SK-N-SH (cell line): ENCODE measurements around the gene DBX1. TPM values are rescaled to one million over a fixed set of nuclear protein-coding genes. Genes with fewer than 3 reads are reported as not detected.

ENCODE experiments used
- CTCF ChIA-PET: fragments of 300-600, 350-600 bp; formaldehyde crosslinking; extraction: SDS; loops from one replicate; lab custom pipeline; 2021; lab: Yijun Ruan, JAX
- POLR2A ChIA-PET: fragments of 350-600 bp; sonication (Branson Sonifier 250); formaldehyde crosslinking; extraction: SDS; loops from one replicate; lab custom pipeline; 2020; ENCODE audit warnings: antibody characterized with exemption, inconsistent platforms; lab: Yijun Ruan, JAX
- DNase-seq: peaks from one replicate; pipeline ENCODE4 v3.0.0; 2012
- H2AFZ ChIP-seq: fragments of 200-600 bp; sonication (generic); 2 replicates; pipeline ENCODE4 v1.8.1; 2016; ENCODE audit warnings: antibody characterized with exemption, mild to moderate bottlenecking, low read depth
- H3F3A ChIP-seq: fragments of 200-600 bp; sonication (generic); replicated peaks from 2 replicates; pipeline ENCODE3; 2016; ENCODE audit warnings: antibody characterized with exemption, mild to moderate bottlenecking; ENCODE audit not compliant: insufficient read depth
- H3K27ac ChIP-seq, 2 experiments: fragments of 200-500 bp in 1 of 2; fragments of 200-600 bp in 1 of 2; sonication (Bioruptor generic) in 1 of 2; sonication (generic), shearing (Covaris generic) in 1 of 2; 2 replicates each; pipeline versions ENCODE4 v1.5.1 to v1.6.1; 2014 to 2016; ENCODE audit warnings: low read depth in 2 of 2, inconsistent platforms in 1 of 2, low read length in 1 of 2, mild to moderate bottlenecking in 1 of 2, mixed read lengths in 1 of 2
- H3K27me3 ChIP-seq: fragments of 200-600 bp; sonication (generic), shearing (Covaris generic); 2 replicates; pipeline ENCODE4 v1.6.1; 2016; ENCODE audit warnings: mixed run types; ENCODE audit not compliant: insufficient read depth
- H3K36me3 ChIP-seq, 2 experiments: fragments of 200-500 bp in 1 of 2; fragments of 200-600 bp in 1 of 2; sonication (Bioruptor generic) in 1 of 2; sonication (generic) in 1 of 2; replicated peaks in 1 of 2; 2 replicates each; pipeline versions ENCODE3 to v1.5.1; 2014 to 2016; ENCODE audit warnings: low read length in 1 of 2, mild to moderate bottlenecking in 1 of 2; ENCODE audit not compliant: insufficient read depth in 2 of 2, control insufficient read depth in 1 of 2
- H3K4me1 ChIP-seq, 2 experiments: fragments of 200-500 bp in 1 of 2; fragments of 200-600 bp in 1 of 2; sonication (Bioruptor generic) in 1 of 2; sonication (generic), shearing (Covaris generic) in 1 of 2; 2 replicates each; pipeline versions ENCODE4 v1.5.1 to v1.6.1; 2014 to 2016; ENCODE audit warnings: low read depth in 1 of 2, low read length in 1 of 2, mixed run types in 1 of 2; ENCODE audit not compliant: insufficient read depth in 2 of 2, control insufficient read depth in 1 of 2
- H3K4me2 ChIP-seq: fragments of 200-600 bp; sonication (generic), shearing (Covaris generic); 2 replicates; pipeline ENCODE4 v1.6.1; 2017; ENCODE audit warnings: mixed run types
- H3K4me3 ChIP-seq, 2 experiments: fragments of 200-500 bp in 1 of 2; fragments of 200-600 bp in 1 of 2; sonication (Bioruptor generic) in 1 of 2; sonication (generic), shearing (Covaris generic) in 1 of 2; 2 replicates each; pipeline versions ENCODE4 v1.5.1 to v1.8.1; 2014 to 2016; ENCODE audit warnings: low read depth in 2 of 2, inconsistent platforms in 1 of 2, low read length in 1 of 2, mild to moderate bottlenecking in 1 of 2, mixed read lengths in 1 of 2, moderate library complexity in 1 of 2
- H3K79me2 ChIP-seq: fragments of 200-600 bp; sonication (generic); 2 replicates; pipeline ENCODE4 v1.8.1; 2017; ENCODE audit warnings: mild to moderate bottlenecking; ENCODE audit not compliant: insufficient read depth
- H3K9ac ChIP-seq: fragments of 200-600 bp; sonication (generic); 2 replicates; pipeline ENCODE4 v1.6.1; 2017; ENCODE audit warnings: mixed run types
- H3K9me2 ChIP-seq: fragments of 200-600 bp; sonication (generic); 2 replicates; pipeline ENCODE4 v1.6.1; 2017; ENCODE audit warnings: mixed run types
- H3K9me3 ChIP-seq: fragments of 200-600 bp; sonication (generic); 2 replicates; pipeline ENCODE4 v1.6.1; 2017; ENCODE audit warnings: mixed run types, mild to moderate bottlenecking, moderate library complexity
- H4K20me1 ChIP-seq: fragments of 200-600 bp; sonication (generic); 2 replicates; pipeline ENCODE4 v1.6.1; 2017; ENCODE audit warnings: mild to moderate bottlenecking, mixed run types; ENCODE audit not compliant: insufficient read depth
- ELF1 ChIP-seq: IDR thresholded peaks from 2 replicates; pipeline ENCODE4 v1.4.0; 2012
- EP300 ChIP-seq, 2 experiments: IDR thresholded peaks; 2 replicates each; pipeline versions ENCODE4 v1.4.0 to v1.6.1; 2012; ENCODE audit warnings: borderline replicate concordance in 1 of 2, low read depth in 1 of 2, low read length in 1 of 2
- FOSL2 ChIP-seq: IDR thresholded peaks from 2 replicates; pipeline ENCODE4 v1.4.0; 2012; ENCODE audit warnings: low read depth, mild to moderate bottlenecking, moderate library complexity, borderline replicate concordance
- FOXJ3 ChIP-seq: sonication (generic); formaldehyde crosslinking; IDR thresholded peaks from 2 replicates; pipeline ENCODE4 v1.5.1; 2020; ENCODE audit warnings: mild to moderate bottlenecking, missing genetic modification reagents
- FOXM1 ChIP-seq: IDR thresholded peaks from 2 replicates; pipeline ENCODE4 v1.4.0; 2012; ENCODE audit warnings: low read depth, mild to moderate bottlenecking
- GATA2 ChIP-seq: sonication (generic); formaldehyde crosslinking; IDR thresholded peaks from 2 replicates; pipeline ENCODE4 v1.5.0; 2020; ENCODE audit warnings: mild to moderate bottlenecking, missing genetic modification reagents
- JUND ChIP-seq: IDR thresholded peaks from 2 replicates; pipeline ENCODE4 v1.4.0; 2012
- NFIC ChIP-seq: IDR thresholded peaks from 2 replicates; pipeline ENCODE4 v1.4.0; 2012; ENCODE audit warnings: borderline replicate concordance
- NRF1 ChIP-seq: IDR thresholded peaks from 2 replicates; pipeline ENCODE4 v1.6.1; 2012; ENCODE audit warnings: low read depth, mild to moderate bottlenecking, low read length
- PBX3 ChIP-seq: IDR thresholded peaks from 2 replicates; pipeline ENCODE4; 2012
- RFX5 ChIP-seq: IDR thresholded peaks from 2 replicates; pipeline ENCODE4 v1.6.1; 2012; ENCODE audit warnings: mild to moderate bottlenecking, improper control_type of control experiment, low read length
- TAF1 ChIP-seq: IDR thresholded peaks from 2 replicates; pipeline ENCODE4 v1.6.1; 2012; ENCODE audit warnings: low read depth, mild to moderate bottlenecking, low read length, moderate library complexity, borderline replicate concordance
- YY1 ChIP-seq: IDR thresholded peaks from 2 replicates; pipeline ENCODE4 v1.4.0; 2012; ENCODE audit warnings: low read depth, mild to moderate bottlenecking
- WGBS: methylation state at CpG from one replicate; pipeline ENCODE4 v1.1.6; 2017; ENCODE audit warnings: low lambda C conversion rate; 5-methylcytosine and 5-hydroxymethylcytosine counted together
- polyA plus RNA-seq, 3 experiments: library from polyadenylated mRNA; depleted of rRNA; stranded (reverse); fragments of >200 nt; gene quantifications; 2 replicates each; pipeline ENCODE4 v1.2.3, GENCODE V29; 2012
- TF ChIP-seq, protein P1 (sequence below): IDR thresholded peaks from 2 replicates; pipeline ENCODE4 v1.4.0; 2012; ENCODE audit warnings: low read depth, borderline replicate concordance
- TF ChIP-seq, protein P2 (sequence below): fragments of 150-350 bp; IDR thresholded peaks from 2 replicates; pipeline ENCODE4 v1.6.1; 2017; ENCODE audit warnings: antibody characterized with exemption, low read length, low read depth, borderline replicate concordance
- TF ChIP-seq, protein P3 (sequence below): fragments of 150-350 bp; IDR thresholded peaks from 2 replicates; pipeline ENCODE4 v1.6.1; 2016; ENCODE audit warnings: mild to moderate bottlenecking, low read depth, low read length

The DBX1 gene
- not detected in 2 replicates for polyA plus RNA-seq (2012; rRNA removed)
- polyA plus RNA-seq (2012; cell fraction: cytosol; rRNA removed), result not detected in 2 replicates
- not detected in 2 replicates for polyA plus RNA-seq (2012; cell fraction: nucleus; rRNA removed)

DNA sequence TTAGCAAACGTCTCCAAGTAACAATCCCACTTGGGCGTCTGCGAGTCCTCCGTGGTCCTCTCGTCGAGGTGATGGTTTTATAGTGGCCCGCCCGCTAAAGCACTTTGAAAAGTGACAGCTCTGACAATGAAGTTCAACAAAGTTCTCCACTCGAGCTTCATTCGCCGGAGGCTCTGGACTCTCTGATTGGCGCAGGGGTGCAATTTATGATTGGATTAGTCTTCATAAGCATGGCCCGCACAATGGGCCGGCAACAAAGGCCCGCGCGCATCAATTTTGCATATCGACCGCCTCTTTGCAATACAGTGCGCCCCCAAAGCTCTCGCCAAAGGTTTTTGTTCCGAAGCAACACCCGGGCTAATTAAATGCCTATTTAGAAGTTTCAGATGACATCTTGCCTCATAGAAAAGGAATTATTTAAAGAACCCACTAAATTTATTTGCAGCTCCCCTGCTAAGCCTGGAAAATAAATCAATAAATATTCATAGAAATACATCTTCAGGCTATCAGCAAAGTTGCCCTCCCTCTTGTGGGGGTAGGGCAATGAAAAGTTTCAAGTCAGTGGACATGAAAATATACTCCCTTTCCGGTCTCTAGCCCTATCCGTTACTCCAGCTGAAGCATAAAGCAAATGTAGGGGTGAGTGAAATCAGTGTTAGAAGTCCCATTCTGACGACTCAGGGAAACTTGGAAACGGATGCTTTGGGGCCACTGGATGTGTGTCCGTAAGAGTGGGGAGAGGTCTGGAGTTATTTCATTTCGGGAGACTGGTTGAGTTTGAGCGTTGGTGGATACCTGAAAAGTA, at the start of gene DBX1:
TSS of gene DBX1 (minus strand) at position 51 of the 805 bp plus-strand sequence. CDS start 151 bp downstream, outside the sequence.
- POLR2A ChIA-PET, result interaction anchor here (1.0 kb wide), 1 partner anchor 167 kb away, joined by 4 read pairs; no protein-coding TSS in a partner anchor
- Histone ChIP-seq H3K4me1 (peaks cover 0 to 16% of the 10 kb centered on the region in 2 experiments; a peak in 2 of 4 replicates), H3K27ac (no peak within 1 kb of the TSS), H4K20me1 (no peaks in the 10 kb centered on the region), H3K4me3 (peak within 1 kb of the TSS; percentile 21 to 32; a peak in 3 of 4 replicates), H3K27me3 (peaks cover 59% of the 10 kb centered on the region), H3K9ac (no peak within 1 kb of the TSS), H3K9me3 (no peaks in the 10 kb centered on the region), H3K9me2 (no peaks in the 10 kb centered on the region), H3K36me3 (no peaks in the 10 kb centered on the region), H3F3A (no peaks in the 10 kb centered on the region), H3K79me2 (no peaks in the 10 kb centered on the region), H2AFZ (no peak within 1 kb of the TSS), H3K4me2 (peak within 1 kb of the TSS; percentile 65; the same call in 1 of the 2 replicates)
- CTCF ChIA-PET, result interaction anchor here (0.7 to 4.6 kb wide), 10 partner anchors 12 to 449 kb away, joined by 3 to 38 read pairs (median 4); no protein-coding TSS in a partner anchor
- TF ChIP-seq, protein P1, sequence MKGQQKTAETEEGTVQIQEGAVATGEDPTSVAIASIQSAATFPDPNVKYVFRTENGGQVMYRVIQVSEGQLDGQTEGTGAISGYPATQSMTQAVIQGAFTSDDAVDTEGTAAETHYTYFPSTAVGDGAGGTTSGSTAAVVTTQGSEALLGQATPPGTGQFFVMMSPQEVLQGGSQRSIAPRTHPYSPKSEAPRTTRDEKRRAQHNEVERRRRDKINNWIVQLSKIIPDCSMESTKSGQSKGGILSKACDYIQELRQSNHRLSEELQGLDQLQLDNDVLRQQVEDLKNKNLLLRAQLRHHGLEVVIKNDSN, result no peak
- TF ChIP-seq GATA2 (no peak), FOXM1 (no peak), EP300 (IDR thresholded peaks at IDR 0.05; ENCODE audit: borderline replicate concordance in 1 of 2, low read depth in 1 of 2, low read length in 1 of 2) (no peak), PBX3 (no peak), FOXJ3 (CRISPR knock-in tag) (no peak), TAF1 (no peak), YY1 (no peak), FOSL2 (no peak), RFX5 (no peak), JUND (no peak), NRF1 (no peak), ELF1 (no peak), NFIC (no peak)
- TF ChIP-seq, protein P2, sequence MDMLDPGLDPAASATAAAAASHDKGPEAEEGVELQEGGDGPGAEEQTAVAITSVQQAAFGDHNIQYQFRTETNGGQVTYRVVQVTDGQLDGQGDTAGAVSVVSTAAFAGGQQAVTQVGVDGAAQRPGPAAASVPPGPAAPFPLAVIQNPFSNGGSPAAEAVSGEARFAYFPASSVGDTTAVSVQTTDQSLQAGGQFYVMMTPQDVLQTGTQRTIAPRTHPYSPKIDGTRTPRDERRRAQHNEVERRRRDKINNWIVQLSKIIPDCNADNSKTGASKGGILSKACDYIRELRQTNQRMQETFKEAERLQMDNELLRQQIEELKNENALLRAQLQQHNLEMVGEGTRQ, result no peak
- TF ChIP-seq, protein P3, sequence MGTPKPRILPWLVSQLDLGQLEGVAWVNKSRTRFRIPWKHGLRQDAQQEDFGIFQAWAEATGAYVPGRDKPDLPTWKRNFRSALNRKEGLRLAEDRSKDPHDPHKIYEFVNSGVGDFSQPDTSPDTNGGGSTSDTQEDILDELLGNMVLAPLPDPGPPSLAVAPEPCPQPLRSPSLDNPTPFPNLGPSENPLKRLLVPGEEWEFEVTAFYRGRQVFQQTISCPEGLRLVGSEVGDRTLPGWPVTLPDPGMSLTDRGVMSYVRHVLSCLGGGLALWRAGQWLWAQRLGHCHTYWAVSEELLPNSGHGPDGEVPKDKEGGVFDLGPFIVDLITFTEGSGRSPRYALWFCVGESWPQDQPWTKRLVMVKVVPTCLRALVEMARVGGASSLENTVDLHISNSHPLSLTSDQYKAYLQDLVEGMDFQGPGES, result no peak
- 49% methylated on average over 26 of the region's 30 CpGs for WGBS
- DNase-seq, result peak; percentile 22
